GM19395 (cell line): ENCODE data around the gene PSMG1.
"Not testable (repeated sequence)": the region's sequence is repeated elsewhere in the genome, so short reads cannot be mapped to it uniquely, and the experiment has no call there.

Experiments used
- ATAC-seq: cut with Tn5 transposase; IDR thresholded peaks from one replicate; pipeline ENCODE4 v1.9.1; 2021; ENCODE audit warnings: mild to moderate bottlenecking, moderate library complexity; ENCODE audit not compliant: unreplicated experiment

Gene PSMG1

GRCh38 chr21:39159342-39160063 is 23.7 kb downstream of the PSMG1 start:
- no peak for ATAC-seq

- not testable (repeated sequence) for ATAC-seq
Measured at GRCh38 chr21:39157241-39157640, 26.0 kb downstream of the PSMG1 start.

GRCh38 chr21:39156024-39156423 is 27.2 kb downstream of the PSMG1 start:
- no peak for ATAC-seq

GRCh38 chr21:39155578-39155977 is 27.7 kb downstream of the PSMG1 start:
- no peak for ATAC-seq

GRCh38 chr21:39153842-39154241 is 29.4 kb downstream of the PSMG1 start:
- ATAC-seq = no peak

- no peak for ATAC-seq
Measured at GRCh38 chr21:39153373-39153772, 29.9 kb downstream of the PSMG1 start.

- no peak for ATAC-seq
Measured at GRCh38 chr21:39152271-39152670, 31.0 kb downstream of the PSMG1 start.

- ATAC-seq = no peak
Measured at GRCh38 chr21:39150877-39151276, 32.4 kb downstream of the PSMG1 start.

- no peak for ATAC-seq
Measured at GRCh38 chr21:39150316-39150715, 32.9 kb downstream of the PSMG1 start.

GRCh38 chr21:39149882-39150281 is 33.4 kb downstream of the PSMG1 start:
- ATAC-seq = no peak

- ATAC-seq = no peak
Measured at GRCh38 chr21:39148975-39149374, 34.3 kb downstream of the PSMG1 start.

GRCh38 chr21:39144191-39144590 is 39.1 kb downstream of the PSMG1 start:
- ATAC-seq = no peak

- no peak for ATAC-seq
Measured at GRCh38 chr21:39142972-39143371, 40.3 kb downstream of the PSMG1 start.

GRCh38 chr21:39141502-39141901 is 41.7 kb downstream of the PSMG1 start:
- ATAC-seq = no peak

GRCh38 chr21:39137248-39138178 is 45.7 kb downstream of the PSMG1 start:
- ATAC-seq = no peak

GRCh38 chr21:39136711-39137110 is 46.5 kb downstream of the PSMG1 start:
- ATAC-seq = no peak

- not testable (repeated sequence) for ATAC-seq
Measured at GRCh38 chr21:39136138-39136537, 47.1 kb downstream of the PSMG1 start.

GRCh38 chr21:39134288-39134810 is 48.9 kb downstream of the PSMG1 start:
- ATAC-seq = no peak

- ATAC-seq = no peak
Measured at GRCh38 chr21:39132248-39132647, 51.0 kb downstream of the PSMG1 start.

GRCh38 chr21:39131791-39132190 is 51.5 kb downstream of the PSMG1 start:
- ATAC-seq = no peak

GRCh38 chr21:39127506-39127905 is 55.7 kb downstream of the PSMG1 start:
- no peak for ATAC-seq

GRCh38 chr21:39126486-39126806 is 56.8 kb downstream of the PSMG1 start:
- no peak for ATAC-seq
